DOHH2 (cell line): Measurements from ENCODE around the gene ASB7.

Experiments
- H3F3A ChIP-seq: fragments of 200-600 bp; sonication (generic), shearing (Covaris generic); 2 replicates; pipeline ENCODE4 v1.6.0; 2016; ENCODE audit warnings: antibody characterized with exemption, mild to moderate bottlenecking; ENCODE audit not compliant: control insufficient read depth, insufficient read depth
- H3K27ac ChIP-seq: fragments of 200-600 bp; sonication (generic); 2 replicates; pipeline ENCODE4 v1.5.1; 2014; ENCODE audit warnings: low read depth, mild to moderate bottlenecking, low read length, moderate library complexity
- H3K27me3 ChIP-seq: fragments of 200-600 bp; sonication (generic); 2 replicates; pipeline ENCODE4 v1.6.1; 2014; ENCODE audit warnings: mild to moderate bottlenecking, low read length, mixed read lengths; ENCODE audit not compliant: control insufficient read depth
- H3K36me3 ChIP-seq: fragments of 200-600 bp; sonication (generic); 2 replicates; pipeline ENCODE4 v1.6.1; 2014; ENCODE audit warnings: mild to moderate bottlenecking, low read length, moderate library complexity, mixed read lengths; ENCODE audit not compliant: control insufficient read depth
- H3K4me1 ChIP-seq: fragments of 200-600 bp; sonication (generic); 2 replicates; pipeline ENCODE4 v1.6.1; 2014; ENCODE audit warnings: mild to moderate bottlenecking, low read length, mixed read lengths; ENCODE audit not compliant: control insufficient read depth
- H3K4me2 ChIP-seq: fragments of 200-600 bp; sonication (generic); 2 replicates; pipeline ENCODE4 v1.6.0; 2014; ENCODE audit warnings: mild to moderate bottlenecking, low read length, moderate library complexity
- H3K4me3 ChIP-seq: fragments of 200-600 bp; sonication (generic); 2 replicates; pipeline ENCODE4 v1.5.1; 2014; ENCODE audit warnings: mild to moderate bottlenecking, low read length, mixed read lengths
- H3K79me2 ChIP-seq: fragments of 200-600 bp; sonication (generic); 2 replicates; pipeline ENCODE4 v1.6.1; 2014; ENCODE audit warnings: mild to moderate bottlenecking, low read length, mixed read lengths; ENCODE audit not compliant: control insufficient read depth
- H3K9me2 ChIP-seq: fragments of 200-600 bp; sonication (generic); replicated peaks from 2 replicates; pipeline ENCODE4 v1.6.1; 2014; ENCODE audit warnings: mild to moderate bottlenecking, low read length, mixed read lengths; ENCODE audit not compliant: control insufficient read depth
- H3K9me3 ChIP-seq: fragments of 200-600 bp; sonication (generic); 2 replicates; pipeline ENCODE4 v1.6.1; 2014; ENCODE audit warnings: antibody characterized with exemption, low read length, mixed read lengths; ENCODE audit not compliant: control insufficient read depth, insufficient read depth
- H4K20me1 ChIP-seq: fragments of 200-600 bp; sonication (generic); 2 replicates; pipeline ENCODE4 v1.6.0; 2014; ENCODE audit warnings: low read depth, mild to moderate bottlenecking, antibody characterized with exemption, low read length, moderate library complexity; ENCODE audit not compliant: control insufficient read depth, insufficient read depth
- CTCF ChIP-seq: fragments of 200-600 bp; sonication (generic); IDR thresholded peaks from one replicate; pipeline ENCODE4 v1.5.1; 2014; ENCODE audit warnings: antibody characterized with exemption, mild to moderate bottlenecking, low read depth, low read length; ENCODE audit not compliant: poor library complexity, severe bottlenecking
- EZH2phosphoT487 ChIP-seq: fragments of 200-600 bp; sonication (generic); IDR thresholded peaks from 2 replicates; pipeline ENCODE4 v1.6.1; 2017; ENCODE audit warnings: borderline replicate concordance, mild to moderate bottlenecking, antibody characterized with exemption, low read length, moderate library complexity, mixed read lengths

Gene ASB7

GRCh38 chr15:100614918-100615317, 12.5 kb downstream of the ASB7 start:
- Histone ChIP-seq H3K36me3 (peaks cover 51% of the 10 kb centered on the region), H3K9me3 (no peaks in the 10 kb centered on the region), H3F3A (no peaks in the 10 kb centered on the region), H3K4me3 (no peak overlapping the region), H3K27me3 (no peaks in the 10 kb centered on the region), H4K20me1 (no peaks in the 10 kb centered on the region), H3K4me1 (peaks cover 5% of the 10 kb centered on the region; the same call in 1 of the 2 replicates), H3K4me2 (no peak overlapping the region), H3K9me2 (no peaks in the 10 kb centered on the region), H3K27ac (no peak overlapping the region), H3K79me2 (no peaks in the 10 kb centered on the region)
- no peak for TF ChIP-seq CTCF
- no peak for TF ChIP-seq EZH2phosphoT487

- Histone ChIP-seq H3K27me3 (no peaks in the 10 kb centered on the region), H3K36me3 (peaks cover 53% of the 10 kb centered on the region), H3K9me3 (no peaks in the 10 kb centered on the region), H3K4me3 (no peak overlapping the region), H3K4me1 (peaks cover 5% of the 10 kb centered on the region; the same call in 1 of the 2 replicates), H4K20me1 (no peaks in the 10 kb centered on the region), H3F3A (no peaks in the 10 kb centered on the region), H3K79me2 (no peaks in the 10 kb centered on the region), H3K9me2 (no peaks in the 10 kb centered on the region), H3K4me2 (no peak overlapping the region), H3K27ac (no peak overlapping the region)
- TF ChIP-seq EZH2phosphoT487: no peak
- TF ChIP-seq CTCF: no peak
Observed at GRCh38 chr15:100615801-100616200, 13.4 kb downstream of the ASB7 start.

- H3K4me2 ChIP-seq: no peak overlapping the region
- no peaks in the 10 kb centered on the region for H3K9me2 ChIP-seq
- TF ChIP-seq CTCF (no peak), EZH2phosphoT487 (no peak)
- no peaks in the 10 kb centered on the region for H3K79me2 ChIP-seq
- no peak overlapping the region for H3K27ac ChIP-seq
- peaks cover 53% of the 10 kb centered on the region for H3K36me3 ChIP-seq
- H3F3A ChIP-seq: no peaks in the 10 kb centered on the region
- no peaks in the 10 kb centered on the region for H4K20me1 ChIP-seq
- peaks cover 5% of the 10 kb centered on the region; the same call in 1 of the 2 replicates for H3K4me1 ChIP-seq
- H3K27me3 ChIP-seq: no peaks in the 10 kb centered on the region
- no peak overlapping the region for H3K4me3 ChIP-seq
- H3K9me3 ChIP-seq: no peaks in the 10 kb centered on the region
Observed at GRCh38 chr15:100616700-100617099, 14.3 kb downstream of the ASB7 start.
